ENCODE data around the gene LCN9. TPM values are rescaled to one million over a fixed set of nuclear protein-coding genes. Genes with fewer than 3 reads are reported as not detected.

The LCN9 gene
- total RNA-seq, 1 donor from 2014 or later: 1.1 TPM

GRCh38 chr9:135706288-135706687, 43.2 kb downstream of the LCN9 start:
- Mint-ChIP-seq H3K9me3 (no peaks in the 10 kb centered on the region), H3K4me1 (ENCODE audit: unreplicated experiment) (no peaks in the 10 kb centered on the region), H3K27ac (no peak overlapping the region), H3K36me3 (no peaks in the 10 kb centered on the region), H3K4me3 (no peak overlapping the region), H3K27me3 (peaks cover 53% of the 10 kb centered on the region)
- no peak for TF ChIP-seq CTCF (conservative IDR thresholded peaks at IDR 0.05)
- DNase-seq (ENCODE audit: extremely low spot score, unreplicated experiment): no peak

- no peak for TF ChIP-seq CTCF (conservative IDR thresholded peaks at IDR 0.05)
- DNase-seq (ENCODE audit: extremely low spot score, unreplicated experiment): no peak
- no peaks in the 10 kb centered on the region for H3K4me1 Mint-ChIP-seq (ENCODE audit: unreplicated experiment)
- peaks cover 63% of the 10 kb centered on the region for H3K27me3 Mint-ChIP-seq
- H3K9me3 Mint-ChIP-seq: no peaks in the 10 kb centered on the region
- no peaks in the 10 kb centered on the region for H3K36me3 Mint-ChIP-seq
- H3K4me3 Mint-ChIP-seq: no peak overlapping the region
- H3K27ac Mint-ChIP-seq: no peak overlapping the region
These were observed 44.4 kb downstream of the LCN9 start for GRCh38 chr9:135707252-135708138.

- H3K9me3 Mint-ChIP-seq: no peaks in the 10 kb centered on the region
- H3K27me3 Mint-ChIP-seq: peaks cover 65% of the 10 kb centered on the region
- no peaks in the 10 kb centered on the region for H3K4me1 Mint-ChIP-seq (ENCODE audit: unreplicated experiment)
- H3K4me3 Mint-ChIP-seq: no peak overlapping the region
- TF ChIP-seq CTCF (conservative IDR thresholded peaks at IDR 0.05): no peak
- H3K27ac Mint-ChIP-seq: no peak overlapping the region
- no peaks in the 10 kb centered on the region for H3K36me3 Mint-ChIP-seq
- DNase-seq (ENCODE audit: extremely low spot score, unreplicated experiment): no peak
These were observed 45.1 kb downstream of the LCN9 start for GRCh38 chr9:135708164-135708563.

- H3K27me3 Mint-ChIP-seq: peaks cover 74% of the 10 kb centered on the region
- DNase-seq (ENCODE audit: extremely low spot score, unreplicated experiment): no peak
- H3K36me3 Mint-ChIP-seq: no peaks in the 10 kb centered on the region
- TF ChIP-seq CTCF (conservative IDR thresholded peaks at IDR 0.05): no peak
- H3K9me3 Mint-ChIP-seq: no peaks in the 10 kb centered on the region
- H3K27ac Mint-ChIP-seq: no peak overlapping the region
- H3K4me3 Mint-ChIP-seq: no peak overlapping the region
- no peaks in the 10 kb centered on the region for H3K4me1 Mint-ChIP-seq (ENCODE audit: unreplicated experiment)
These were observed 48.3 kb downstream of the LCN9 start for GRCh38 chr9:135711391-135711790.

- no peak for DNase-seq (ENCODE audit: extremely low spot score, unreplicated experiment)
- Mint-ChIP-seq H3K36me3 (no peaks in the 10 kb centered on the region), H3K9me3 (no peaks in the 10 kb centered on the region), H3K4me3 (no peak overlapping the region), H3K27ac (no peak overlapping the region), H3K4me1 (ENCODE audit: unreplicated experiment) (no peaks in the 10 kb centered on the region), H3K27me3 (peaks cover 79% of the 10 kb centered on the region)
- TF ChIP-seq CTCF (conservative IDR thresholded peaks at IDR 0.05): no peak
These were observed 48.8 kb downstream of the LCN9 start for GRCh38 chr9:135711881-135712280.

Data from type B pancreatic cell (in vitro differentiated cells).